Mesodermal cell (in vitro differentiated cells): ENCODE measurements around the gene DYNLT1.

Experiments used
- H3K27ac ChIP-seq: 2 replicates; pipeline ENCODE4 v1.7.0; 2013; ENCODE audit warnings: mild to moderate bottlenecking, low read depth, low read length, moderate library complexity; ENCODE audit not compliant: severe bottlenecking
- H3K36me3 ChIP-seq: 2 replicates; pipeline ENCODE4 v1.7.1; 2013; ENCODE audit warnings: mild to moderate bottlenecking, low read length, moderate library complexity; ENCODE audit not compliant: control insufficient read depth, insufficient read depth
- H3K4me1 ChIP-seq: one replicate; pipeline ENCODE4 v1.7.1; 2013; ENCODE audit warnings: mild to moderate bottlenecking, low read length; ENCODE audit not compliant: insufficient read depth, control insufficient read depth, poor library complexity, severe bottlenecking
- H3K4me3 ChIP-seq: 2 replicates; pipeline ENCODE4 v1.7.0; 2013; ENCODE audit warnings: low read length, control low read depth, mild to moderate bottlenecking; ENCODE audit not compliant: insufficient read depth, poor library complexity, severe bottlenecking; ENCODE audit errors: extremely low read depth
- H3K9me3 ChIP-seq: 2 replicates; pipeline ENCODE4 v1.7.1; 2013; ENCODE audit warnings: mild to moderate bottlenecking, low read length, moderate library complexity; ENCODE audit not compliant: control insufficient read depth
- WGBS, 2 experiments: methylation state at CpG; one replicate each; pipeline ENCODE4 v1.1.5; 2013; ENCODE audit warnings: missing lambda C conversion rate in 2 of 2; ENCODE audit not compliant: insufficient coverage in 2 of 2; 5-methylcytosine and 5-hydroxymethylcytosine counted together

The DYNLT1 gene

DNA sequence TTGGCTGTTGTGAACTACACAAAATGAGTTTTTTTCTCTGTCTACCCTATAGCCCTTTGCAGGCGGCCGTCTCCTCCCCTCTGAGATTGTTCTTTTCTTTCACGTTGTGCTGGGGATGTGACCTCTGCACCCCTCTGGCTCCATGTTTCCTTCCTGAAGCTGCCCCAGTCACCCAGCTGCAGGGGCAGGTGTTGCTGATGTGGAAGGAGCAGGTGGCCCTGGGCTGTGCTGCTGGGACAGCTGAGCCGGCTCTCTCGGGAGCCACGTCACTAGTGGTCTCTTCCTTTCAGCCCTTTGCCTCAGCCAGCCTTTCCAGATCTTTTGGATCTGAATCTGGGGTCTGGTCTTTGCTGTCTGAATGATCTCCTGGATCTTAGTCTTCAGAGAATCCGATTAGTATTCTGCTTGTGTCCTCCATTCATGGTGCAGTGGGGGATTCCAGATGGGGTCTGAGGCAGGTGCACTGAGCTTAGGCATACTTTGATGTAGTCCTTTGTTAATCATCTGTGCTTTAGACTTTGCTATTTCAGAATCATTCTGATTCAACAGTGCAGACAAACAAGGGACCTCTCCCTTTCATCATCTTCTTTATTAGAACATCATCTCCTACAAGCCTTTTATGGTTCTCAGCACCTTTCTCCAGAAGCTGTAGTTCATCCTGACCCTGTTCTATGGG is 53.3 kb downstream of the DYNLT1 start:
- Histone ChIP-seq H3K27ac (no peak overlapping the region), H3K4me1 (no peaks in the 10 kb centered on the region), H3K4me3 (no peak overlapping the region), H3K9me3 (peaks cover 2% of the 10 kb centered on the region), H3K36me3 (peaks cover 87% of the 10 kb centered on the region)
- WGBS, 2 experiments, result 91 to 100% methylated on average over 4 to 7 of the region's 7 CpGs

DNA sequence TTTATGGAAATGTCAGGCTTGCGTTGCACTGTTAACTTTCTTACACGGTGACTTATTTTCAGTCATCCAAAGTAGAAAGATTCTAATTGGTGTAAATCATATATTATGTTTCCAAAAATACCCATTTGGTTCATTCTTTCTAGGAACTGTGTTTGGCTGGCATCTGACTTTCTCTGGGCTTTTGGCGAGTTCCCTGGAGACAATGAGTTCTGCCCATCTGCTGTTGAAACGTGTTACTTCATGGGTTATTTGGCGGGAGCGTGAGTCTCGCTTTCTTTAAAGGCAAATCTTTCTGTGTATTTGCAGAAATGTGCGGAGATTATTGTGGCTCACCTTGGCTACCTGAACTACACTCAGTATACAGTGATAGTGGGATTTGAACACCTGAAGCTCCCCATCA is 55.2 kb downstream of the DYNLT1 start:
- H3K36me3 ChIP-seq, result peaks cover 90% of the 10 kb centered on the region
- 90 to 100% methylated on average over 2 of the region's 8 CpGs for WGBS, 2 experiments
- no peak overlapping the region for H3K27ac ChIP-seq
- peaks cover 10% of the 10 kb centered on the region for H3K9me3 ChIP-seq
- H3K4me1 ChIP-seq, result no peaks in the 10 kb centered on the region
- no peak overlapping the region for H3K4me3 ChIP-seq

- Histone ChIP-seq H3K27ac (no peak overlapping the region), H3K9me3 (peaks cover 10% of the 10 kb centered on the region), H3K4me1 (no peaks in the 10 kb centered on the region), H3K36me3 (peaks cover 93% of the 10 kb centered on the region), H3K4me3 (no peak overlapping the region)
- WGBS, 2 experiments, result 95 to 98% methylated on average over 6 to 7 of the region's 8 CpGs
Measured at GRCh38 chr6:158586652-158587051, 57.9 kb downstream of the DYNLT1 start.
